Upper lobe of right lung (tissue), 1 donor: ENCODE measurements around the gene AKNA. TPM values are rescaled to one million over a fixed set of nuclear protein-coding genes. Genes with fewer than 3 reads are reported as not detected.

Experiments
- ATAC-seq: fragments of 200-7000 bp; cut with Tn5 transposase; one replicate; pipeline ENCODE4 v1.9.1; 2020; ENCODE audit warnings: mild to moderate bottlenecking, moderate library complexity
- DNase-seq: peaks from one replicate; pipeline ENCODE4 v3.0.0-alpha.2; 2020
- H3K27ac ChIP-seq: fragments of 200-600 bp; one replicate; pipeline ENCODE4 v1.8.0; 2022
- H3K27me3 ChIP-seq: fragments of 200-600 bp; one replicate; pipeline ENCODE4 v1.8.0; 2022; ENCODE audit warnings: mild to moderate bottlenecking
- H3K36me3 ChIP-seq: fragments of 200-600 bp; one replicate; pipeline ENCODE4 v1.8.0; 2022
- H3K4me1 ChIP-seq: fragments of 200-600 bp; one replicate; pipeline ENCODE4 v1.8.0; 2022
- H3K4me3 ChIP-seq: fragments of 200-600 bp; one replicate; pipeline ENCODE4 v1.8.0; 2022; ENCODE audit warnings: mild to moderate bottlenecking
- H3K9me3 ChIP-seq: fragments of 200-600 bp; one replicate; pipeline ENCODE4 v1.8.0; 2022
- CTCF ChIP-seq: fragments of 200-600 bp; IDR thresholded peaks from one replicate; pipeline ENCODE4 v1.8.0; 2022; ENCODE audit warnings: antibody characterized with exemption
- intact Hi-C: fragments of 100-400 bp; cut with DNase I; formaldehyde crosslinking; loops from one replicate; pipeline ENCODE4 v1.11.0; 2022
- total RNA-seq: library from RNA; stranded (reverse); fragmentation: NEBNext Ultra II Directional; extraction: Animal tissue kit (Norgen Biotek cat#: 25700); gene quantifications from one replicate; pipeline ENCODE4 v1.2.1, GENCODE V29; 2021
- donor health status: DM: no; HTN: yes; CAD: no; lungs with severe emphysema.

The AKNA gene
- total RNA-seq, 1 donor from 2014 or later, result 54.7 TPM

DNA sequence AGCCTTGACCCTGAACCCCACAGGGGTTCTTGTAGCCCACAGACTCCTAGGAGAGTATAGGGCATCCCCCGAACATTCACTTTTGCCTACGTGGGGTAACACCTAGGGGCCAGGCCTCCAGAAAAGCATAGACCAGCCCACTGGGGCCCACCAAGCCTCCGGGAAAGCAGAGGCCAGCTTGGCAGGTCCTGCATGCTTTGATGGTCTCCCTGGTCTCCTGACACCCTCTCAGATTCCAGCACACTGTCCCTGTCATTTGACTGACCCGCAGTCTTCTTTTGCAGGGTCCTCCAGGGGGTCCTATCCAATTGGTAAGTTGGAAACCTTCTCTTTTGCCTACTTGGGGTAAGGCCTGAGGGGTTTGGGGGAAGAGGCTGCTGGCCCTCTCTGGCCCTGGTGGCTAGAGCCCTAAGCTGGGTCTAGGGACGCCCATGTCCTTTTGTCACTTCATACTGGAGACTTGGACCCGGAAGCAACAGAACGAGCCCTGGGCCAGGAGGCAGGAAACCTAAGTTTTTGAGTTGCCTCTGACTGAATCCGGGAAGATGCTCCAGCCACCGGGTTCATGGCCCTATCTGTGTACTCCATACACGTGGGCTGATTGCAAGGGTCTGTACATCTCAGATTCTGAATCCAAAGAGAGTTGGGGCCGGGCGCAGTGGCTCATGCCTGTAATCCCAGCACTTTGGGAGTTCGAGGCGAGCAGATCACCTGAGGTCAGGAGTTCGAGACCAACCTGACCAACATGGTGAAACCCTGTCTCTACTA, 85.8 kb downstream of the AKNA start:
- Histone ChIP-seq H3K36me3 (peaks cover 5% of the 10 kb centered on the region), H3K9me3 (no peaks in the 10 kb centered on the region), H3K4me3 (no peak overlapping the region), H3K4me1 (no peaks in the 10 kb centered on the region), H3K27ac (no peak overlapping the region), H3K27me3 (no peaks in the 10 kb centered on the region)
- TF ChIP-seq CTCF, result no peak
- peak; percentile 37 for DNase-seq
- intact Hi-C loops, result no loop called here
- no peak for ATAC-seq

- Histone ChIP-seq H3K27me3 (no peaks in the 10 kb centered on the region), H3K4me3 (no peak overlapping the region), H3K27ac (no peak overlapping the region), H3K9me3 (no peaks in the 10 kb centered on the region), H3K4me1 (no peaks in the 10 kb centered on the region), H3K36me3 (peaks cover 5% of the 10 kb centered on the region)
- intact Hi-C loops, result no loop called here
- DNase-seq (peak; percentile 48), ATAC-seq (no peak)
- no peak for TF ChIP-seq CTCF
These were observed 86.7 kb downstream of the AKNA start for GRCh38 chr9:114300846-114301797.

DNA sequence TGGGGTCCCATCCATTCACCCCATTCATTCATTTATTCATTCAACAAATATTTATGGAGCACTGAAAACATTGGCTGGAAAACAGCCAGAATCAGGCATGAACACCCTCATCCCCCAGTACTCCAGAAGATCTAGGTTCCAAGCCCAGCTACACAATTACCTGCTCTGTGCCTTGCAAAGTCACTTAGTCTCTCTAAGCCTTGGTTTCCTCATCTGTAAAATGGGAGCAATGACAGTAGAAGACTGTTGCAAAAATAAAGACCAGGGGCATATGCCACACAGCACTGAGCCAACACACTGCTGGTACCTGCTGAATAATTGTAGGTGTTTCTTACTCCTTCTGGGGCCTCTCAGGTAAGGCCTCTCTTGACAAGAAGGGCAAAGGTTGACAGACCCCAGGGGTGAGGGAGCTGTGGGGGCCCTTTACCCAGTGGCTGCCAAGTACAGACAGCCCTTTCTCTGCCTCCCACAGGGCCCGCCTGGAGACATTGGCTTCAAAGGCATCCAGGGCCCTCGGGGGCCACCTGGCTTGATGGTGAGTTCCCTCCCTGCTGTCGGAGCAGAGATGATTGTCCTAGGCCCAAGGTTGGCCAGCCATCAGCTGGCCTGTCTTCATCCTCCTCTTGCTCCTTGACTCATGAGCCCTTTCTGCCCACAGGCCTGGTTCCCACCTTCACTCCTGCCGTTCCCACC, 87.5 kb downstream of the AKNA start:
- ATAC-seq (no peak), DNase-seq (peak; percentile 57)
- peaks cover 5% of the 10 kb centered on the region for H3K36me3 ChIP-seq
- H3K27me3 ChIP-seq, result no peaks in the 10 kb centered on the region
- H3K4me1 ChIP-seq, result no peaks in the 10 kb centered on the region
- H3K27ac ChIP-seq, result no peak overlapping the region
- no peak overlapping the region for H3K4me3 ChIP-seq
- intact Hi-C loops, result no loop called here
- no peaks in the 10 kb centered on the region for H3K9me3 ChIP-seq
- TF ChIP-seq CTCF, result no peak

- peaks cover 5% of the 10 kb centered on the region for H3K36me3 ChIP-seq
- intact Hi-C loops, result no loop called here
- ATAC-seq (no peak), DNase-seq (peak; percentile 54)
- H3K27ac ChIP-seq, result no peak overlapping the region
- no peaks in the 10 kb centered on the region for H3K27me3 ChIP-seq
- no peak for TF ChIP-seq CTCF
- H3K4me1 ChIP-seq, result no peaks in the 10 kb centered on the region
- no peaks in the 10 kb centered on the region for H3K9me3 ChIP-seq
- H3K4me3 ChIP-seq, result no peak overlapping the region
These were observed 88.3 kb downstream of the AKNA start for GRCh38 chr9:114299286-114300152.

DNA sequence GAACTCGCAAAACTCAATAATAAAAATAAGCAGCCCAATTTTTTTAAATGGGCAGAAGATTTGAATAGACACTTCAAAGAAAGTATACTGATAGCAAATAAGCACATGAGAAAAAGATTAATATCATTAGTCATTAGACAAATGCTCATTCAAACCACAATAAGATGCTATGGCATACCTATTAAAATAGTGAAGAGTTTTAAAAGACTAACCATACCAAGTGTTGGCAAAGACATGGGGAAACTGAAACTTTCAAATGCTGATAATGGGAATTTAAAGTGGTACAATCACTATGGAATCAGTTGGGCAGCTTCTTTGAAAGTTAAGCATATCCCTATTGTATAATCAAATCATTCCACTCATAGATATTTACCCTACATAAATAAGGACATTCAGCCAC, 91.4 kb downstream of the AKNA start:
- ATAC-seq (no peak), DNase-seq (no peak)
- no peak for TF ChIP-seq CTCF
- no peaks in the 10 kb centered on the region for H3K9me3 ChIP-seq
- no peaks in the 10 kb centered on the region for H3K27me3 ChIP-seq
- H3K4me3 ChIP-seq, result no peak overlapping the region
- H3K4me1 ChIP-seq, result no peaks in the 10 kb centered on the region
- H3K36me3 ChIP-seq, result peaks cover 5% of the 10 kb centered on the region
- intact Hi-C loops, result no loop called here
- no peak overlapping the region for H3K27ac ChIP-seq
